Astrocyte of the cerebellum (primary cell): Measurements from ENCODE around the gene CCDC73.

Source experiments
- DNase-seq: peaks from one replicate; pipeline ENCODE4 v3.0.0-alpha.2; 2011; ENCODE audit warnings: low read depth
- H3K4me3 ChIP-seq: 2 replicates; pipeline ENCODE4 v1.5.1; 2011; ENCODE audit warnings: mild to moderate bottlenecking, low read depth, low read length, moderate library complexity
- in situ Hi-C: cut with HindIII; loops from 2 replicates; pipeline ENCODE4 v1.10.0; 2017; ENCODE audit warnings: low sequenced_read_pairs
- TF ChIP-seq, protein P1 (sequence below): IDR thresholded peaks from 2 replicates; pipeline ENCODE4 v1.5.1; 2012; ENCODE audit warnings: low read length, low read depth, moderate library complexity, mild to moderate bottlenecking; ENCODE audit errors: missing control alignments

Gene CCDC73

DNA sequence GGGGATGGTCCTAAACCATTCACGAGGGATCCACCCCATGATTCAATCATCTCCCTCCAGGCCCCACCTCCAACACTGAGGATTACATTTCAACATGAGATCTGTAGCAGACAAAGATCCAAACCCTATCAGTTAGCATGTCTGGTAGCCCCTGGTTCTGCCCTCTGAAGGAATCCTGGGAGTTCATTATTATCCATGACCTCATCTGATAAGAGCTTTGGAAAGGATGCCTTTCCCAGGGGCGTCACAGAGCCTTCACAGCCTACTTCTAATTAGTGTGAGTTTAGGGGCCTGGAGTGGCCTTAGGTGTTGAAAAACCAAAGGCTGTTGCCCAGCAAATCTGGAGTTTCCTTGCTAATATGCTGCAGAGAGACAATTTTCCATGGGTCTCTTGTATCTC is 219.4 kb downstream of the CCDC73 start:
- no peak overlapping the region for H3K4me3 ChIP-seq
- in situ Hi-C loops, result no loop called here
- TF ChIP-seq, protein P1, sequence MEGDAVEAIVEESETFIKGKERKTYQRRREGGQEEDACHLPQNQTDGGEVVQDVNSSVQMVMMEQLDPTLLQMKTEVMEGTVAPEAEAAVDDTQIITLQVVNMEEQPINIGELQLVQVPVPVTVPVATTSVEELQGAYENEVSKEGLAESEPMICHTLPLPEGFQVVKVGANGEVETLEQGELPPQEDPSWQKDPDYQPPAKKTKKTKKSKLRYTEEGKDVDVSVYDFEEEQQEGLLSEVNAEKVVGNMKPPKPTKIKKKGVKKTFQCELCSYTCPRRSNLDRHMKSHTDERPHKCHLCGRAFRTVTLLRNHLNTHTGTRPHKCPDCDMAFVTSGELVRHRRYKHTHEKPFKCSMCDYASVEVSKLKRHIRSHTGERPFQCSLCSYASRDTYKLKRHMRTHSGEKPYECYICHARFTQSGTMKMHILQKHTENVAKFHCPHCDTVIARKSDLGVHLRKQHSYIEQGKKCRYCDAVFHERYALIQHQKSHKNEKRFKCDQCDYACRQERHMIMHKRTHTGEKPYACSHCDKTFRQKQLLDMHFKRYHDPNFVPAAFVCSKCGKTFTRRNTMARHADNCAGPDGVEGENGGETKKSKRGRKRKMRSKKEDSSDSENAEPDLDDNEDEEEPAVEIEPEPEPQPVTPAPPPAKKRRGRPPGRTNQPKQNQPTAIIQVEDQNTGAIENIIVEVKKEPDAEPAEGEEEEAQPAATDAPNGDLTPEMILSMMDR, result no peak
- DNase-seq, result no peak

DNA sequence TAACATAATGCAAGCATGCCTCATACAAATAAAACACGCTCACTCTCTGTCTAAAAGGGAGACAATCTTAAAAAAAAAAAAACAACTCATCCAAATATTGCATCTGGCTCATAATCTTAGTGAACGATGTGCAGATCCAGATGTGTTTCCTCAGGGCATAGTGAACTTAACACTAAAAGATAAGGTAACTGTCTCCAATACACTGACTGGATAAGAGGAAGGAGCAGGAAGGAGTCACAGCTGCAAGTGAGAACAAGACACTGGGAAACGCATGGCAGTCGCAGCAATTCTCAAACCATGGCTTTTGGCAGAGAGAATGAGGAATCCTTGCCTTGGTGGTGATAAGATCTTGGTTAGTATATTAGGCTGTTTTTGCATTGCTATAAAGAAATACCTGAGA is 220.0 kb downstream of the CCDC73 start:
- no peak overlapping the region for H3K4me3 ChIP-seq
- in situ Hi-C loops, result no loop called here
- TF ChIP-seq, protein P1, result no peak
- DNase-seq, result no peak

DNA sequence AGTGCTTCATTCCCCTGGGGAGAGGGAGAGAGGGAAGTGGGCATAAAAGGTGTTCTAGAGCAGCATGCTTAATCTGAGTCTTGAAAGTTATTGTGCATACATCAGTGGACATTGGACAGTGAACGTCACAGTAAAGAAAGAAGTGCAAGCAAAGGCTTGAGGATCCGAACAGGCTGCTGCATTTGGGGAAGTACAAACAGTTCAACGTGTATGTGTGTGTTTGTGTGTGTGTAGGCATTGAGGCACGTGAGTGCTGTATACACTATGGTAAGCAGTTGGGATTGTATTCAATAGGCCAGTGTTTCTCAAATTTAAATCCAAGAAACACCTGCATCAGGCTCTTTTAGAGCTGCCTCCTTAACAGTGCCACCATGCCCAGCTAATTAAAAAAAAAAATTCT is 221.2 kb downstream of the CCDC73 start:
- TF ChIP-seq, protein P1, result no peak
- in situ Hi-C loops, result no loop called here
- no peak for DNase-seq
- H3K4me3 ChIP-seq, result no peak overlapping the region

DNA sequence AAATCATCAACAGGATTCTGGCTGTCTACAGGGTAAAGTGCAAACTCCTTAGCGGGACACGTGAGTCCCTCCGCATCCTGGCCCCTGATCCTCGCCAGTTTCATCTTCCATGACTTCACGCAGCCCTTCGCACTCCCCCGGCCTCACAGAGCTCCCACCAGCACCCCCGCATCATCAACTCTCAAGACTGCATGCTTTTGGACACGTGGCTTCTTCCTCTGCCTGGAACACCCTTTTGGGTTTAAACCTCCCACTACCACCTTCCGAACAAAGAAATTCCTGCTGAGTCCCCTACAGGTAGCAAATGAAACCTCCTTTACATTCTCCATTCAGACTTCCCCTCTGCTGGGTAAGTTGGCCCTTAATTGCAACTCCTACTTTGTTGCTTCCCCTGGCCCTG is 223.4 kb downstream of the CCDC73 start:
- DNase-seq, result no peak
- H3K4me3 ChIP-seq, result no peak overlapping the region
- TF ChIP-seq, protein P1, result no peak
- in situ Hi-C loops, result no loop called here

DNA sequence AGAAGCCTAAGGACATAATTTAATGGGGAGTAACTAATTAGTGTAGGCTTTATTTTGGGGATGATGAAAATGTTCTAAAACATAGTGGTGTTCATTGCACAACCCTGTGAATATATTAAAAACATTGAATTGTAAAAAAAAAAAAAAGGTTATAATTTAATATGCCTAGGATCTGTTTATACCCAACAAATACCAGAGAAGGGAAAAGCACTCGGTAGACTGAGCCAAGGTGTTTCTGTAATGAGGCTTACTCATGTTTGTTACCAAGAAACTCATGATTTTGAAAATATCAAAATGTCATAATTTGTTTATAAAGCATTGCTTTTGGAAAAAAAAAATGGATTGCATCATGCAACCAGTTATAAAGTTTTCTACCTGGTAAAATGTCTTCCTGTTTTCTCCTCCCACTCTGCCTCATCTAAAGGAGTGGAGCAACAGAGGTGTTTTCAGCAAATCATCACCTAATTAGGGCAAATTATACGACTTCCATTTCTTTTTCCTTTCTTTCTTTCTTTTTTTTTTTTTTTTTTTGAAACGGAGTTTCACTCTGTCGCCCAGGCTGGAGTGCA is 225.1 kb downstream of the CCDC73 start:
- DNase-seq, result no peak
- in situ Hi-C loops, result no loop called here
- TF ChIP-seq, protein P1, result no peak

DNA sequence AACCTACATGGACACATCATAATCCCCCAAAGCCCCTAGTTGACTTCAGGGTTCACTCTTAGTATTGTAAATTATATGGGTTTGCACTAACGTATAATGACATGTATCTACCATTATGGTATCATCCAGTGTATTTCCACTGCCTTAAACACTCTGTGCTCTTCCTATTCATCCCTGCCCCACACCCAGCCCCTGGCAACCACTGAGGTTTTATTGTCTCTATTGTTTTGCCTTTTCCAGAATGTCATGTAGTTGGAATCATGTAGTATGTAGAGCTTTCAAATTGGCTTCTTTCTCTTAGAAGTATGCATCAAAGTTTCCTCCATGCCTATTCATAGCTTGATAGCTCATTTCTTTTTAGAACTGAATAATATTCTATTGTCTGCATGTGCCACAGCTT is 227.3 kb downstream of the CCDC73 start:
- DNase-seq, result no peak
- in situ Hi-C loops, result no loop called here
- H3K4me3 ChIP-seq, result no peak overlapping the region
- TF ChIP-seq, protein P1, result no peak

More for the DNA sequence above, 225.1 kb downstream of the CCDC73 start:
- no peak overlapping the region for H3K4me3 ChIP-seq

DNA sequence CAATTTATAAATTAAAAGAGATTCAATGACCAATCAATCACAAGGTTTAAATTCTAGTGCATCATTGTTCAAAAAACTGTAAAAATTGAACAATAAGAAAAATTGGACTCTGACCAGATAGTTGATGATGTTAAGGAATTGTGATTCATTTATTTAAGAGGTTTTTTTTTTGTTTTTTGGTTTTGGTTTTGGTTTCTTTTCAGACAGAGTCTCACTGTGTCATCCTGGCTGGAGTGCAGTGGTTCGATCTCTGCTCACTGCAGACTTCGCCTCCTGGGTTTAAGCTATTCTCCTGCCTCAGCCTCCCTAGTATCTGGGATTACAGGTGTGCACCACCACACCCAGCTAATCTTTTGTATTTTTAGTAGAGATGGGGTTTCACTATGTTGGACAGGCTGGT is 227.9 kb downstream of the CCDC73 start:
- DNase-seq, result no peak
- TF ChIP-seq, protein P1, result no peak
- H3K4me3 ChIP-seq, result no peak overlapping the region
- in situ Hi-C loops, result no loop called here
